ENCODE measurements around the gene FAM161A. TPM values are rescaled to one million over a fixed set of nuclear protein-coding genes. Genes with fewer than 3 reads are reported as not detected.
"Not testable (repeated sequence)": the region's sequence is repeated elsewhere in the genome, so short reads cannot be mapped to it uniquely, and the experiment has no call there.

The FAM161A gene
- total RNA-seq, 1 donor from 2014 or later = 10.8 TPM

DNA sequence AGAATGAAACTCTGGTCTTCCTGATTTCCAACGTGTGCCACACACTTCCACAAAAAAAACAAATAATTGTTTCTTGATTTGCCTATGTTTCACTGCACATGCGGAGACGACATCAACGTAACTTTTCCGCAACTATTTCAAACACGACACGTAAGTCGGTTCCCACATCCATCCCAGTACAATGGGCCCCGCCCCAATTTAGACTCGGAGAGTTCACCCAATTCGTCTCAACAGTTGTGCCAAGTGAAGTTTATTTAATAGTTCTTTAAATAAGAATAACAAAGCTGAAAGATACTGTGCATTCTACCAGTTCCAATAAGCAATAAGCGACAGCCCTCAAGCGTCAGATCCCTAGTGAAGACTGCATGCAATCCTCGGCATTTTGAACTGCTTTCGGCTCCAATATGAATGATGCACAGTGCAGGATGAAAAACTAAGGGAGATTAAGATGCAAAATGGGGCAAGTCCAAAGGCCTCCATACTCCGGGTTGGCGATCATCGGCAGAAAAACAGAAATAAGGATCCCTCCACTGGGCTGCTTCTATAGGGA, 33.9 kb upstream of the FAM161A start:
- TF ChIP-seq, protein P1, sequence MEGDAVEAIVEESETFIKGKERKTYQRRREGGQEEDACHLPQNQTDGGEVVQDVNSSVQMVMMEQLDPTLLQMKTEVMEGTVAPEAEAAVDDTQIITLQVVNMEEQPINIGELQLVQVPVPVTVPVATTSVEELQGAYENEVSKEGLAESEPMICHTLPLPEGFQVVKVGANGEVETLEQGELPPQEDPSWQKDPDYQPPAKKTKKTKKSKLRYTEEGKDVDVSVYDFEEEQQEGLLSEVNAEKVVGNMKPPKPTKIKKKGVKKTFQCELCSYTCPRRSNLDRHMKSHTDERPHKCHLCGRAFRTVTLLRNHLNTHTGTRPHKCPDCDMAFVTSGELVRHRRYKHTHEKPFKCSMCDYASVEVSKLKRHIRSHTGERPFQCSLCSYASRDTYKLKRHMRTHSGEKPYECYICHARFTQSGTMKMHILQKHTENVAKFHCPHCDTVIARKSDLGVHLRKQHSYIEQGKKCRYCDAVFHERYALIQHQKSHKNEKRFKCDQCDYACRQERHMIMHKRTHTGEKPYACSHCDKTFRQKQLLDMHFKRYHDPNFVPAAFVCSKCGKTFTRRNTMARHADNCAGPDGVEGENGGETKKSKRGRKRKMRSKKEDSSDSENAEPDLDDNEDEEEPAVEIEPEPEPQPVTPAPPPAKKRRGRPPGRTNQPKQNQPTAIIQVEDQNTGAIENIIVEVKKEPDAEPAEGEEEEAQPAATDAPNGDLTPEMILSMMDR (IDR thresholded peaks at IDR 0.05; ENCODE audit: unreplicated experiment) = no peak
- Mint-ChIP-seq H3K4me1 (peaks cover 19% of the 10 kb centered on the region), H3K36me3 (peaks cover 3% of the 10 kb centered on the region)

DNA sequence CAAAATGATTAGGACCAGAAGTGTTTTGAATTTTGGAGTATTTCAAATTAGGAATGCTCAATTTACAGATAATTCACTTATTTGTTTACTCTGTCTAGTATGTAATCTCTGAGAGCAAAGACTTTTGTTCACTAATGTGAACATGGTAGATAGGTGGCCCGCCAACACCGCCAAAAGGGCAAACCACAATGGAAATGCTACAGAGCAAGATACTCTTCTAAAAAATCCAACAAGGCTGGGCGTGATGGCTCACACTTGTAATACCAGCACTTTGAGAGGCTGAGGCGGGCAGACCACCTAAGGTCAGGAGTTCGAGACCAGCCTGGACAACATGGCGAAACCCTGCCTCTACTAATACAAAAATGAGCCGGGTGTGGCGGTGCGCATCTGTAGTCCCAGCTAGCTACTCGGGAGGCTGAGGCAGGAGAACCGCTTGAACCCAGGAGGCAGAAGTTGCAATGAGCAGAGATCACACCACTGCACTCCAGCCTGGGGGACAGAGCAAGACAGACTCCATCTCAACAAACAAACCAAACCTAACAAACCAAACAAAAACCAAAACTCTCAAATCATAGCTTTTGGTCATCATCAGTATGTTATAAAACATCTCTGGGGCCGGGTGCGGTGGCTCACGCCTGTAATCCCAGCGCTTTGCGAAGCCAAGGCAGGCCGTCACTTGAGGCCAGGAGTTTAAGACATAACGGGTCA, 32.2 kb upstream of the FAM161A start:
- peaks cover 19% of the 10 kb centered on the region for H3K4me1 Mint-ChIP-seq
- H3K27me3 Mint-ChIP-seq (ENCODE audit: low read depth) = no peaks in the 10 kb centered on the region
- H3K36me3 Mint-ChIP-seq = peaks cover 3% of the 10 kb centered on the region
- no peak overlapping the region for H3K27ac Mint-ChIP-seq
- H3K4me3 Mint-ChIP-seq = peak overlapping the region; percentile 98
- TF ChIP-seq, protein P1 (IDR thresholded peaks at IDR 0.05; ENCODE audit: unreplicated experiment) = no peak
- no peak for DNase-seq (ENCODE audit: low spot score in 2 of 2, unreplicated experiment in 2 of 2)
- no peaks in the 10 kb centered on the region for H3K9me3 Mint-ChIP-seq

More for the DNA sequence above, 33.9 kb upstream of the FAM161A start:
- Mint-ChIP-seq H3K27me3 (ENCODE audit: low read depth) (no peaks in the 10 kb centered on the region), H3K27ac (peak overlapping the region; percentile 100), H3K9me3 (no peaks in the 10 kb centered on the region), H3K4me3 (peak overlapping the region; percentile 98)
- no peak for DNase-seq (ENCODE audit: low spot score in 2 of 2, unreplicated experiment in 2 of 2)

DNA sequence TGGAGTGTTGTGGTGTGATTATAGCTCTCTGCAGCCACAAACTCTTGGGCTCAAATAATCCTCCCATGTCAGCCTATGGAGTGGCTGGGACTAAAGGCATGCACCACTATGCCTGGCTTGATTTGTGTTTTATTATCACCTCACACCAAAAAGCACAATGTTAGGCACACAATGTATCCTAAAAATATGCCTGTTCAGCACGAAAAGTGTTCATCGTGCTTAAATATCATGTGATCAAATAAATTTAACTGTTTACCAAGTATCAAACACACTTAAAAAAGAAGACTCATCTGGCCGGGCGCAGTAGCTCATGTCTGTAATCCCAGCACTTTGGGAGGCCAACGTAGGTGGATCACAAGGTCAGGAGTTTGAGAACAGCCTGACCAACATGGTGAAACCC, 29.0 kb upstream of the FAM161A start:
- no peak for DNase-seq (ENCODE audit: low spot score in 2 of 2, unreplicated experiment in 2 of 2)
- TF ChIP-seq, protein P1 (IDR thresholded peaks at IDR 0.05; ENCODE audit: unreplicated experiment) = no peak
- Mint-ChIP-seq H3K4me3 (no peak overlapping the region), H3K4me1 (peaks cover 12% of the 10 kb centered on the region), H3K27ac (no peak overlapping the region), H3K27me3 (ENCODE audit: low read depth) (no peaks in the 10 kb centered on the region), H3K36me3 (peaks cover 11% of the 10 kb centered on the region), H3K9me3 (no peaks in the 10 kb centered on the region)

DNA sequence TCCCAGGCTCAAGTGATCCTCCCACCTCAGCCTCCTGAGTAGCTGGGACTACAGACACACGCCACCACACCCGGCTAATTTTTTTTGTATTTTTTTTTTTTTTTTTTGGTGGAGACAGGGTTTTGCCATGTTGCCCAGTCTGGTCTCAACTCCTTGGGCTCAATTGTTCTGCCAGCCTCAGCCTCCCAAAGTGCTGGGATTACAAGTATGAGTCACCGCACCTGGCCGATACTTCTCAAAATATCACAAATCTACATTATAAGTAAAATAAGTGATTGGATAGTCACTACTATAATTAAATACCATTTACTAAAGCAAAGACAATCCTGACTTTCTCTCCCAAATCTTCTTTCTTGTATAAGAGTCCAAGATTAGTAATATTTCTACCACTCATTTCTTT, 25.5 kb upstream of the FAM161A start:
- H3K9me3 Mint-ChIP-seq; DNase-seq (ENCODE audit: low spot score in 2 of 2, unreplicated experiment in 2 of 2); H3K27me3 Mint-ChIP-seq (ENCODE audit: low read depth); H3K4me3 Mint-ChIP-seq; H3K27ac Mint-ChIP-seq; H3K4me1 Mint-ChIP-seq: not testable (repeated sequence)
- peaks cover 27% of the 10 kb centered on the region for H3K36me3 Mint-ChIP-seq

DNA sequence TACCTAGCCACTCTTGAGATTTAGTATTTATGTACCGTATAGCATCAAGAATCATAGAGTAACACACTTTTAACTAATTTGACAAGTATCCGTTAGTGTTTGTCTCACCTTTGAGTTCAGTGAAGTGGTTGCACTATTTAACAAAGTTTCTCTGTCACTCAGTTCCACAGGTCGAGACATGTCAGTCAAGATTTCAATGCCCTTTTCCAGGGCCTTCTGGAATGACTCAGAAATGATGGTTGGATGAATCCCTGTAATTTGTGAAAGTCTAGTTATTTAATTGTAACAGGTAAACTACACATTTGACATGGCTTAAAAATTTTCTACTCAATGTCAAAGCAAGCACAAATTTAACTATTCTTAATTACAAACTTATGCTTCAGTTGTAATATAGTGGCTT, 24.9 kb upstream of the FAM161A start:
- no peaks in the 10 kb centered on the region for H3K4me1 Mint-ChIP-seq
- H3K9me3 Mint-ChIP-seq = no peaks in the 10 kb centered on the region
- H3K4me3 Mint-ChIP-seq = no peak overlapping the region
- H3K27ac Mint-ChIP-seq = no peak overlapping the region
- TF ChIP-seq, protein P1 (IDR thresholded peaks at IDR 0.05; ENCODE audit: unreplicated experiment) = no peak
- peaks cover 31% of the 10 kb centered on the region for H3K36me3 Mint-ChIP-seq
- DNase-seq (ENCODE audit: low spot score in 2 of 2, unreplicated experiment in 2 of 2) = no peak
- H3K27me3 Mint-ChIP-seq (ENCODE audit: low read depth) = no peaks in the 10 kb centered on the region

DNA sequence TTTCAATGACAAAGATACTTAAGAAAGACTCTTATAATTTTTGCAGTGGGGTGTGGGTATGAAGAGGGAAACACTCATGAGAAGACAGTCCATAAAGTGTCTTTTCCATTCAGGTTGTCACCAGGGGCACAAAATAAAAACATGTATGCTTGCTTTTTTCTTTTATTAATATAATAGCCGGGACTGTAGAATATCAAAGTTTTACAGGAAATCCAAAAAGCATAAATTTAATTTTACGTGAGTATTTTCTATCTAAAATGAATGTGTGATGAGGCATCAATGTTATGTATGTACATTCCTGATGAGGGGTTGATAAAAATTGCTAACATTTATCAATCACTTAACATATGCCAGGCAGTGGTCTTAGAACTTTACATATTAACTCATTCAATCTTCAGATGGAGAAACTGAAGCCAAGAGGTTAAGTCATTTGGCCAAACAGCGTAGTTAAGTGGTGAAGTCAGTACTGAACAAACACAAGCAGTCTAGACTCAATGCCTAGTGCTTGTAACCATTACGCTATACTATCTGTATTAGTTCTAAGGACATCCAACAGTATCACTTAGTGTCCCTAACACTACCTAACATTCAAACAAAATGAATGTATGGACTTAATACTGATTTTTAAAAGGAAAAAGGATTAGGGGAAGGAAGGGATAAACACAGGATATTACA, 23.8 kb upstream of the FAM161A start:
- no peaks in the 10 kb centered on the region for H3K27me3 Mint-ChIP-seq (ENCODE audit: low read depth)
- H3K9me3 Mint-ChIP-seq = no peaks in the 10 kb centered on the region
- no peak overlapping the region for H3K4me3 Mint-ChIP-seq
- no peak for DNase-seq (ENCODE audit: low spot score in 2 of 2, unreplicated experiment in 2 of 2)
- TF ChIP-seq, protein P1 (IDR thresholded peaks at IDR 0.05; ENCODE audit: unreplicated experiment) = no peak
- H3K27ac Mint-ChIP-seq = no peak overlapping the region
- H3K4me1 Mint-ChIP-seq = no peaks in the 10 kb centered on the region
- peaks cover 32% of the 10 kb centered on the region for H3K36me3 Mint-ChIP-seq

Measured in mesothelial cell of epicardium (in vitro differentiated cells).